Loucy (cell line): ENCODE measurements around the gene RTP3.

Source experiments
- CTCF ChIP-seq: fragments of 200-600 bp; sonication (generic); conservative IDR thresholded peaks from 2 replicates; pipeline ENCODE4 v1.5.1; 2014; ENCODE audit warnings: mild to moderate bottlenecking, antibody characterized with exemption, low read length
- EZH2phosphoT487 ChIP-seq: fragments of 200-600 bp; IDR thresholded peaks from 2 replicates; pipeline ENCODE4 v1.6.1; 2018; ENCODE audit warnings: antibody characterized with exemption, mild to moderate bottlenecking, moderate library complexity, borderline replicate concordance

- TF ChIP-seq CTCF (no peak), EZH2phosphoT487 (no peak)
Measured at GRCh38 chr3:46468753-46469600, 28.8 kb upstream of the RTP3 start.
